NCI-H226 (cell line): ENCODE results near the gene ELFN2.

Source experiments
- DNase-seq: peaks from one replicate; pipeline ENCODE4 v3.0.0-alpha.2; 2015

The ELFN2 gene

DNA sequence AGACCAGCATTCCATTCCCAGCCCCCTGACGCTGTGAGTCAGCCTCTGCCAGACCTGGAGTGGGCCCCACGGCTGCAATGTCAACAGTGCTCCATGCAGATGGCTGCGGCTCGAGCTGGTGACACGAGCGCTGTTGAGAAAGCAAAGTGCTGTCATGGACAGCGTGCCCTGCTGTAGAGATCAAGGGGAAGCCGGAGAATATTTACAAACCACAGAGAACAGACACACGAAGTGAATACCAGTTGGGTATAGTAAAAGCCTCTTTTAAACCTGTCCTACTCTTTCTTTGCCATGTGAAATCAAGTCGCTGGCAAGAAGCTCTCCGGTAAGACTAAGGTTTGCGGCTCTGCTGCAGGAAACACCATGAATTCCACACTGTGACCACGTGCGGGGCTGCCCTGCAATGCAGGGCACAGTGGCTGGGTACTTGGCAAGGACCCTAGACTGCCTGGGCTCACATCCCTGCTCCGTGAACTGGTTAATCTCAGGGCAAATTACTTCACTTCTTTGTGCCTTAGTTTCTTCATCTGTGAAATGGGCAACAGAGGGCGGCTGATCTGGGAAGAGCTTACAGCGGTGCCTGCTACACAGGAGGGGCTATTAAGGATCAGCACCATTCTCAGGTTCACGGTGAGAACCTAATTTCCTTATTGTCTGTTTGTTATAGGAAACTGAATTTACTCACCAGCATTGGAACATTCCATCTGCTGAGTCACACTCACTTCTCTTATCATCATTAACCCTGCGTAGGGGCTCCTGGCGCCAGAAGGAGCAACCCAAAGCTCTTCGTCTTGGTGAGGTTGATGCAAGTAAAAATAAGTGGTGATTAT, 27.8 kb upstream of the ELFN2 start:
- DNase-seq, result peak; percentile 82

- DNase-seq, result no peak
Observed at GRCh38 chr22:37453696-37454095, 26.4 kb upstream of the ELFN2 start.

DNA sequence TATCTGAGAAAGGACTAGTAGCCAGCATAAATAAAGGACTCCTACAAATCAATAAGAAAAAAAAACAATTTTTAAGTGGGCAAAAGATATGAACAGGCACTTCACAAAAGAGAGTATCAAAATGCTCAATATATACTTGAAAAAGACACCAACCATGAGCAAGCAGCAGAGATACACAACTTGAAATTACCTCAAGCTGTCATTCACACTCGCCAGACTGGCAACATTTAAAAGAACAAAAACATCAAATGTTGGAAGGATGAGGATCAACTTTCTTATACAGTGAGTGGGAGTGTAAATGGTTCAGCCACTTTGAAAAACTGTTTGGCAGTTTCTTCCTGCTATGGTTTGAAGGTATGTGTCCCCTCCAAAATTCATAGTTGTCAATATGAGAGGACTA, 23.9 kb upstream of the ELFN2 start:
- no peak for DNase-seq

GRCh38 chr22:37449331-37450001, 22.2 kb upstream of the ELFN2 start:
- DNase-seq, result no peak

DNA sequence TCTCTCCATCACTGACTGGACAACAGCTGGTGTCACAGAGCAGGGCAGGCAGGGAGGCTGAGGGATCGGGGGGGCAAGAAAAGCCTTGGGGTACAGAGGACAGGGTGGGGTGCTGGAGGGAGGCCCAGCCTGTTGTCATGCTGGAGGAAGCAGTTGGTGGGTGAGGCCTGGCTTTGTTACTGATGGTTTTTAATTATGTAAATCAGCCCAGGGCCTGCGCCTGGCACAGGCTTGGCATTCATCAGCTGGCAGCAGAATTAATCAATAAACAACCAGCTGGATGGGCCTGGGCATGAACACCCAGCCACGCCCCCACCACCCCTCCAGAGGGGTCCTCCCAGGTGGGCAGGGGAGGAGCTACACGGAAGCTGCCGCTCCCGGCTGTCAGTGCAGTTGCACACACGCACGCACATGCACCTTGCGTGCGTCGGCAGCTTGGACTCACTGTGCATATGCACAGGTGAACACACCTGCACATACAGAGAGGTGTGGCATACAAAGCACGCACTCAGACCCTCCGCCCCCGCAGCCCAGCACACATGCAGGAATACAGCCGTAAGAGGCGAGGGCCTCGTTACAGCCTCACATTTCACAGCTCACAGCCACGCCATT, 21.3 kb upstream of the ELFN2 start:
- no peak for DNase-seq

DNA sequence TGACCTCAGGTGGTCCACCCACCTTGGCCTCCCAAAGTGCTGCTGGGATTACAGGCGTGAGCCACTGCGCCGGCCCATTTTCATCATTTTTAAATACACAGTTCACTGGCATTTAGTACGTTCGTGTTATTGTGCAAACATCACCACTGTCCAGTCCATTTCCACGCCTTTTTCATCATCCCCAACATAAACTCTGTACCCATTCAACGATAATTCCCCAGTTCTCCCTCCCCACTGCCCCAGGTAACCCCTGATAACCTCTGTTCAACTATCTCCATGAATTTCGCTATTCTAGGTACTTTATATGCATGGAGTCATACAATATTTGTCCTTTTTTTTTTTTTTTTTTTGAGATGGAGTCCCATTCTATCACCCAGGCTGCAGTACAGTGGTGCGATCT, 18.2 kb upstream of the ELFN2 start:
- no peak for DNase-seq

- DNase-seq, result no peak
Observed at GRCh38 chr22:37443977-37444376, 16.7 kb upstream of the ELFN2 start.

DNA sequence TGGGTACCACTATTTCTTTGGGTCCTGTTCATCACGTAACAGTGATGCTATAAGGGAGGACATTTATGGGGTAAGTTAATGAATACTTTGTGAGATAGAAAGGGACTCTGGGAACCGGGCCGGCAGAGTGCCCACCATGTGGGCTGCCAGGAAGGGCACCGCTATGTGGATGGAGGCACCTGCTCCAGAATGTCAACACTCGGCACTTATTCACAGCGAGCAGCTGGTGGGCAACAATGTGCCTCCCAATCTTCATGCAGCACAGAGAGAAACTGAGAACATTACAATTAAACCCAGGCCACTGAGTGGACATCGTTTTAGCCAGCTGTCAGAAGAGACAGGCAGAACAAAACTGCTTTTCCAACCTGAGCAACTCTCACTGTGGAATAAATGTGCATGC, 15.8 kb upstream of the ELFN2 start:
- no peak for DNase-seq

DNA sequence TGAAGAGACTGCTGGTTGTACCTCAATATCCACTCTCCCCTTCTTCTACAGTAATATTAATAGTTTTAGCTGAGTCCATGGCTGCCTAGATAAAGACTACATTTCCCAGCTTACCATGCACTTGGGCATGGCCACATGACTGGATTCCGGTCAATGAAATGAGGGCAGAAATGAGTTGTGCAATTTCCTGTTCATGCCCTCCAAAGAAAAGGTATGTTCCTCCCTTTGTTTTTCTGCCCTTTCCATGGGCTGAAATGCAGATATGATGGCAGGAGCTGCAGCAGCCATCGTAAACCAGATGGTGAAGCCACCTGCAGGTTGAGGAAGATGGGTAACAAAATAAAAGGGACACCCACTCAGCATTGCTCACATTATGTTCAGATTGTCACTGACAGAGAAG, 15.3 kb upstream of the ELFN2 start:
- DNase-seq, result peak; percentile 46

DNA sequence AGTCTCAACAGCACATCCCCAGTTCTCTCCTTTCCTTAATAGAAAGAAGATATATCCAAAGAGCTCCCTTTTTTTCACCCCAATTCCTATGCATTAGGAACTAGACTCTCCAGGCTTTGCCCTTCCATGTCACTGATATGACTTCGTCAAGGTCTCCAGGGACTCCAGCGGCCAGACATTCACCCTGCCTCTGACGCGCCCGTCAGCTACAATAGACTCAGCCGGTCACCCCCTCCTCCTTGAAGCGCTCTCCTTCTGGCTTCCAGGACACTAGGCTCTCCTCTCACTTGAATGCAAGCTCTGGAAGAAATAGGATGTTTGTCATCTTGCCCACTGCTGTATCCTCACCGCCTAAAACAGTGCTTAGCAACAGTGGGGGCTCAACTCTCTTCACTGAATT, 14.9 kb upstream of the ELFN2 start:
- no peak for DNase-seq

DNA sequence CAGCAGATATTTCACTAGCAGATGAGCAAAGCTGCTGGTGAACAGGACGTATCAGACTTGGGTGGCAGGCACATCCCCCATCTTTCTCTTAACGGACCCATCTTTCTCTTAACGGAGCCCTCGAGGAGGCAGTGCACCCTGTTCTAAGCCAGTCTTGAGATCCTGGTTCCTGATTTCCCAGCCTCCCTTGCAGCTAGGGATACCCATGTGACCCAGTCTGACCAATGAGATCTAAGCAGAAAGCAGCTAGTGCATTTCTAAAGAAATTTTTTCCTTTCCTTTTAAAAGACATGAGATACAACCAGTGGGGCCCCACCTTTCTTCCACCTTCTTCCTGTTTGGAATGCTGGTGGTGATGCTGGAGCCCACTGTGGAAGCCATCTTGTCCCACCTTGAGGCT, 13.6 kb upstream of the ELFN2 start:
- DNase-seq, result no peak

DNA sequence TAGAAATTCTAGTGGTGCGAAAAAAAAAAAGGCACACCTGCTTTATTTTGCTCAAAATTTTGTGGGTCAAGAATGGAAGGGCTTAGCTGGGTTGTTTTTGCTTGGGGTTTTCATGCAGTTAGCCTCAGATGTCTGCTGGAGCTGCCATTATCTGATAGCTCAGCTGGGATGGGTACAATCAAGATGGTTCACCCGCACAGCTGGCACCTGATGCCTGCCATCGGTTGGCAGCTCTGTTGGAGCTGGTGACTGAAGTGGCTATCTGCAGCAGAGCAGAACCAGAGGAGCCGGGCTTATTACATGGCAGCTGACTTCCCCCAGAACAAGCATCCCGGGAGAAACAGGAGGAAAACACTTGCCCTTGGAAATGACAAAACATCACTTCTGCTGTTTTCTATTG, 12.1 kb upstream of the ELFN2 start:
- DNase-seq, result no peak

DNA sequence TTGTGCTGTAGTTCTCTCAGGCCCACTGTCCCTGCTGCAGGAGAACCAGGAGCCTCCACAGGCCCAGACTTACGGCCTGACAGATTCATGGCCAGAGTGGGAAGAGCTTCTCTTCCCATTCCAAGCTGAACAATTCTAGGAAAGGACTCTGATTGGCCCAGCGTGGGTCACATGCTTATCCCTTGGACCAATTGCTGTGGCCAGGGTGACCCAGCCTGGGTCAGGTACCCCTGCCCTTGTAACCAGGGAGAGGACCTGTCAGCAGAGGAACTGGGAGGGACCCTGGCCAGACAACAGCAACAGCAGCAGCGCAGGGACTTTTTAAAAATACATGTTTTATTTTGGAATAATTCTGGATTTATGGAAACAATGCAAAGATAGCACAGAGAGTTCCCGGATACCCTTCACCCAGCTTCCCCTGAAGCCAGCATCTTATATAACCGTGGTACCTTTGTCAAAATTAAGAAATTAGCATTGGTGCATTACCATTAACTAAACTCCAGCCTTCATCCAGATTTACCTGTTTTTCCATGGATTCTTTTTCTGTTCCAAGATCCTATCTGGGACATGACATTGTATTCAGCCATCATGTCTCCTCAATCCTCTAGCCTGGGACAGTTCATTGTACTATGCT, 8.8 kb upstream of the ELFN2 start:
- DNase-seq, result no peak

DNA sequence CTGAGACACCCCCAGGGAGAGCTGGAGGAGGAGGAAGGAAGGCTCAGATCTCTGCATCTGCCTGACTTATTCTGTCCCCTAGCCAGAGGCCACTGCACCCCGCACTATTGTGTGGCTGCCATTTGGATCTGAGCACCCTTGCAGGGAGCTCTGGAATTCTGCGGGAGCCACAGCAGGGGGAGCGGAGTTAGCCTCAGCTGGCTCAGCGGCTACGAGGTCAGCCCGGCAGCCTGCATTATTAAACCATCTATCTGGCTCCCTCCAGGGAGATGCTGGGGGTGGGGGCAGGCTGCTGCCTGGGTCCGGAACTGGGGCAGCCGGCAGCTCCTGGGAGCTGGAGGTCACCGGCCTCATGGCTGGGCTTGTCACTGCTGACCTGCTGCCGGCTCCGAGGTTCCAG, 6.5 kb upstream of the ELFN2 start:
- DNase-seq, result no peak

DNA sequence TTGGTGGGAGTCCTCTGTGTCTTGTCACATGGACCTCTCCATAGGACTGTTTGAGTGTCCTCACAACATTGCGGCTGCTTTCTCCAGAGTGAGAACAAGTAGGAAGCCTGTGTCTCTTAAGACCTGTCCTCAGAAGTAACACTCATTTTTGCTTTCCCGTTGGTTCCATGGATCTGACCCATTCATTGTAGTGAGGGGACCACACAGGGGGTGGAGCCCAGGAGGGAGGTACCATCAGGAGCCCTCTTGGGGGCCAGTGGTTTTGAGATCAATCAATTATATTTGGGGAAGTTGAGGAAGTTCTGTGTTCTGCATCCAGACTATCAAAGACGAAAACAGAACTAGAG, 5.4 kb upstream of the ELFN2 start:
- no peak for DNase-seq

DNA sequence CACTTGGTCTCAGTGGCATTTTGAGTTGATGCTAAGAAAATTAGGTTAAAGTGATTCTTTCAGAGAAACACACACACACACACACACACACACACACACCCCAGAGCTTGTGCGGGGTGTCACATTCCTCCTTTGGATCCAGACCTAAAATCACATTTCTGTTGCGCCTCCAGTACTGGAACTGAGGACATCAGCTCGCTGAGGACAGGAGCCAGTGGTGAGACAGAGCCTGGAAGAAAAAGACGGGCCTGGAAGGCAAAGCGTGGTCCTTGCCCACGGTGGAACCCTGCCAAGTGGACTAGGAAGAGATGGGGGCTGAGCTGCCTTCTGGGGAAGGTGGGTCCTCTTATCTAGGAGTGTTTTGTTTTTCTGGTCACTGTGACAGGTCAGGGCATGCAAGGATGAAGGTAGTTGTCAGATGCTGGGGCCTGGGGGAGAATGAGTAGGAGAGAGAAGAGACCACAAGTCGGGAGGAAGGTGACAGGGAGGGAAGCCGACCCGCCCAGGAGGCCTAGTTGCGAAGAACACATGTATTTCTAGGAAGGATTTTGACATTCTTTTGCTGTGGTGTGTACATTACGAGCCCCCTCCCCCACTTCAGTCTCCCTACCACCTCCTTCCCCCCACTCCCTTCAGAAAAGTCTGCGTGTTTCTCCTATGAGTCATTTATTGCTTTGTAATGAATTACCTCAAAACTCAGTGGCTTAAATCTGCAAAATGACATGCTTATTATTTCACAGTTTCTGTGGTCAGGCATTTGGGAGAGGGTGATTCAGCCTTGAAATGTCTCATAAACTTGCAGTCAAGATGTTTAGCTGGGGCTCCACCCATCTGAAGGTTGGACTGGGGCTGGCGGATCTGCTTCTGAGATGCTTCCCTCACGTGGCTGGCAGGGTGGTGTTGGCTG, 4.8 kb upstream of the ELFN2 start:
- peak; percentile 86 for DNase-seq

DNA sequence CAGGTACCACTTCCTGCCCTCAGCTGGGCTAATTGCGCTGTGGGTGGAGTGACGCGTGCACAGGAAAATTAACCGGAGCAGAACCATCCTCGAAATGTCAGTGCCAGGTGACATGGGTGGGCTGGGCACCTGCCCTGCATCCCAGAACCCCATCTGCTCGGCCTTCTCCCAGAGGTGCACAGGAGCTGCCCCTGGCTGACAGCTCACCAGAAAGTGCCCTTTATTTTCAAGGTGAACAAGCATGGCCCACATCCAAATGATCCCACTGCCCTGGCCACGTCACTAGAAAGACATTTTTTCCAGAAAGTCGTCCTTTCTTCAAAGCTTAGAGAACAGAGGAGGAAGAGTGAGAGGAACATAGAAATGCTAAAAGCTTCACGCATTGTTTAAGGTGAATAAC, 4.1 kb upstream of the ELFN2 start:
- no peak for DNase-seq

GRCh38 chr22:37430941-37431340, 3.7 kb upstream of the ELFN2 start:
- no peak for DNase-seq

- no peak for DNase-seq
Observed at GRCh38 chr22:37428649-37429586, 1.6 kb upstream of the ELFN2 start.

- DNase-seq, result no peak
Observed at GRCh38 chr22:37427711-37428635, 694 bp upstream of the ELFN2 start.
